H9 (cell line): ENCODE results near the gene KCNAB1. TPM values are rescaled to one million over a fixed set of nuclear protein-coding genes. Genes with fewer than 3 reads are reported as not detected.

Source experiments
- DNase-seq: peaks from one replicate; pipeline ENCODE4 v3.0.0-alpha.2; 2017
- H2AFZ ChIP-seq: one replicate; pipeline ENCODE4 v1.6.1; 2013; ENCODE audit warnings: mild to moderate bottlenecking, low read length, control low read depth, moderate library complexity
- H2AK5ac ChIP-seq: 2 replicates; pipeline ENCODE4 v1.6.1; 2013; ENCODE audit warnings: low read length, control low read depth, mixed read lengths; ENCODE audit not compliant: insufficient read length
- H2BK120ac ChIP-seq: one replicate; pipeline ENCODE4 v1.6.1; 2013; ENCODE audit warnings: low read depth, mild to moderate bottlenecking, low read length, control low read depth, inconsistent platforms; ENCODE audit not compliant: poor library complexity, severe bottlenecking
- H2BK12ac ChIP-seq: 2 replicates; pipeline ENCODE4 v1.6.1; 2013; ENCODE audit warnings: low read length, control low read depth, mixed read lengths, low read depth; ENCODE audit not compliant: insufficient read length
- H2BK15ac ChIP-seq: 2 replicates; pipeline ENCODE4 v1.6.1; 2013; ENCODE audit warnings: low read depth, low read length, control low read depth
- H2BK20ac ChIP-seq: one replicate; pipeline ENCODE4 v1.6.1; 2013; ENCODE audit warnings: low read depth, mild to moderate bottlenecking, low read length, control low read depth, inconsistent platforms; ENCODE audit not compliant: poor library complexity, severe bottlenecking
- H2BK5ac ChIP-seq: 2 replicates; pipeline ENCODE4 v1.6.1; 2013; ENCODE audit warnings: low read length, control low read depth, mixed read lengths; ENCODE audit not compliant: insufficient read length
- H3K14ac ChIP-seq: 2 replicates; pipeline ENCODE4 v1.6.1; 2013; ENCODE audit warnings: low read length, control low read depth; ENCODE audit not compliant: insufficient read depth
- H3K18ac ChIP-seq: 2 replicates; pipeline ENCODE4 v1.6.1; 2013; ENCODE audit warnings: low read depth, mild to moderate bottlenecking, mixed read lengths, low read length, control low read depth; ENCODE audit not compliant: insufficient read length
- H3K23ac ChIP-seq: 2 replicates; pipeline ENCODE4 v1.6.1; 2013; ENCODE audit warnings: low read length, control low read depth, mixed read lengths, low read depth; ENCODE audit not compliant: insufficient read length
- H3K23me2 ChIP-seq: 2 replicates; pipeline ENCODE4 v1.6.1; 2013; ENCODE audit warnings: low read depth, mild to moderate bottlenecking, mixed read lengths, low read length, control low read depth; ENCODE audit not compliant: insufficient read length, poor library complexity, severe bottlenecking
- H3K27ac ChIP-seq: 2 replicates; pipeline ENCODE4 v1.5.1; 2013; ENCODE audit warnings: low read length, control low read depth, mixed read lengths, low read depth; ENCODE audit not compliant: insufficient read length
- H3K27me3 ChIP-seq: 2 replicates; pipeline ENCODE4 v1.6.1; 2013; ENCODE audit warnings: low read length, control low read depth, inconsistent platforms; ENCODE audit not compliant: insufficient read depth
- H3K4ac ChIP-seq: 2 replicates; pipeline ENCODE4 v1.6.1; 2013; ENCODE audit warnings: low read depth, mild to moderate bottlenecking, control low read depth, inconsistent platforms, low read length, moderate library complexity
- H3K4me1 ChIP-seq: 2 replicates; pipeline ENCODE4 v1.6.1; 2013; ENCODE audit warnings: low read length, control low read depth, inconsistent platforms; ENCODE audit not compliant: insufficient read depth
- H3K4me2 ChIP-seq: 2 replicates; pipeline ENCODE4 v1.6.1; 2013; ENCODE audit warnings: low read length, control low read depth, mixed read lengths; ENCODE audit not compliant: insufficient read length, insufficient read depth
- H3K56ac ChIP-seq: 2 replicates; pipeline ENCODE4 v1.6.1; 2013; ENCODE audit warnings: low read depth, mild to moderate bottlenecking, mixed read lengths, low read length, control low read depth; ENCODE audit not compliant: insufficient read length
- H3K79me1 ChIP-seq: 2 replicates; pipeline ENCODE4 v1.6.1; 2013; ENCODE audit warnings: low read depth, mild to moderate bottlenecking, moderate library complexity, low read length, control low read depth, inconsistent platforms; ENCODE audit not compliant: insufficient read depth, poor library complexity, severe bottlenecking
- H3K79me2 ChIP-seq: 2 replicates; pipeline ENCODE4 v1.6.1; 2013; ENCODE audit warnings: low read length, control low read depth, inconsistent platforms; ENCODE audit not compliant: insufficient read depth
- H3K9ac ChIP-seq: 2 replicates; pipeline ENCODE4 v1.6.1; 2013; ENCODE audit warnings: low read length, control low read depth, mixed read lengths; ENCODE audit not compliant: insufficient read length; ENCODE audit errors: extremely low read depth
- H3K9me3 ChIP-seq: one replicate; pipeline ENCODE4 v1.6.1; 2013; ENCODE audit warnings: low read depth, low read length, inconsistent platforms; ENCODE audit not compliant: control insufficient read depth
- H3T11ph ChIP-seq: one replicate; pipeline ENCODE4 v1.6.1; 2013; ENCODE audit warnings: mild to moderate bottlenecking, low read length, control low read depth, inconsistent platforms
- H4K20me1 ChIP-seq: one replicate; pipeline ENCODE4 v1.6.1; 2013; ENCODE audit not compliant: control insufficient read depth, insufficient read length, insufficient read depth
- H4K5ac ChIP-seq: 2 replicates; pipeline ENCODE4 v1.6.1; 2013; ENCODE audit warnings: low read depth, mild to moderate bottlenecking, mixed read lengths, low read length, control low read depth; ENCODE audit not compliant: insufficient read length
- H4K8ac ChIP-seq: replicated peaks from 2 replicates; pipeline ENCODE4 v1.6.1; 2013; ENCODE audit warnings: low read length, control low read depth, mixed read lengths, low read depth; ENCODE audit not compliant: insufficient read length
- H4K91ac ChIP-seq: 2 replicates; pipeline ENCODE4 v1.6.1; 2013; ENCODE audit warnings: low read depth, mild to moderate bottlenecking, moderate library complexity, mixed read lengths, low read length, control low read depth; ENCODE audit not compliant: insufficient read length
- H3K27ac Mint-ChIP-seq, 3 experiments: 2 replicates in 2 of 3; 3 replicates in 1 of 3; pipeline ENCODE4 v1.8.0; 2020 to 2021; ENCODE audit warnings: mixed read lengths in 3 of 3, mild to moderate bottlenecking in 1 of 3, moderate library complexity in 1 of 3
- H3K27me3 Mint-ChIP-seq: 2 replicates; pipeline ENCODE4 v1.8.0; 2021; ENCODE audit warnings: low read depth, mild to moderate bottlenecking, moderate library complexity, mixed read lengths
- H3K36me3 Mint-ChIP-seq, 3 experiments: 2 replicates in 2 of 3; 3 replicates in 1 of 3; pipeline ENCODE4 v1.8.0; 2020 to 2021; ENCODE audit warnings: low read depth in 3 of 3, mixed read lengths in 3 of 3; ENCODE audit not compliant: insufficient read depth in 1 of 3
- H3K4me1 Mint-ChIP-seq, 2 experiments: 2 replicates each; pipeline ENCODE4 v1.8.0; 2020; ENCODE audit warnings: mixed read lengths in 2 of 2
- H3K4me3 Mint-ChIP-seq, 2 experiments: 2 replicates in 1 of 2; 3 replicates in 1 of 2; pipeline ENCODE4 v1.8.0; 2020 to 2021; ENCODE audit warnings: mild to moderate bottlenecking in 2 of 2, mixed read lengths in 2 of 2, moderate library complexity in 1 of 2
- H3K9me3 Mint-ChIP-seq, 2 experiments: 2 replicates in 1 of 2; 3 replicates in 1 of 2; pipeline ENCODE4 v1.8.0; 2020; ENCODE audit warnings: mild to moderate bottlenecking in 2 of 2, mixed read lengths in 2 of 2, moderate library complexity in 1 of 2
- CTCF ChIP-seq: fragments of 200-600 bp; sonication (generic); conservative IDR thresholded peaks from 3 replicates; pipeline ENCODE4 v1.8.0; 2021; ENCODE audit warnings: antibody characterized with exemption, mild to moderate bottlenecking
- WGBS: extraction: QIAGEN DNeasy Blood & Tissue Kit; methylation state at CpG from one replicate; pipeline ENCODE4 v1.1.7; 2013; ENCODE audit warnings: missing lambda C conversion rate, low lambda C conversion rate, mixed read lengths; ENCODE audit not compliant: insufficient read length; ENCODE audit errors: extremely low coverage; 5-methylcytosine and 5-hydroxymethylcytosine counted together
- total RNA-seq: library from RNA; stranded (reverse); gene quantifications from 2 replicates; pipeline ENCODE4 v1.2.1, GENCODE V29; 2021

Gene KCNAB1
- total RNA-seq, 1 experiment from 2014 or later: 3.7 TPM

GRCh38 chr3:156330415-156330814 is 210.0 kb downstream of the KCNAB1 start:
- H3K4me3 Mint-ChIP-seq: no peak overlapping the region
- H3K9me3 Mint-ChIP-seq: no peaks in the 10 kb centered on the region
- H3K79me2 ChIP-seq: no peaks in the 10 kb centered on the region
- no peak overlapping the region for H4K91ac ChIP-seq
- H3K27ac Mint-ChIP-seq: no peak overlapping the region
- no peak overlapping the region for H3K14ac ChIP-seq
- H3K27me3 Mint-ChIP-seq: peaks cover 3% of the 10 kb centered on the region; the same call in 1 of the 2 replicates
- no peaks in the 10 kb centered on the region for H3K9me3 ChIP-seq
- H2BK15ac ChIP-seq: no peak overlapping the region
- H3K9ac ChIP-seq: no peak overlapping the region
- TF ChIP-seq CTCF: no peak
- no peaks in the 10 kb centered on the region for H3K27me3 ChIP-seq
- no peak overlapping the region for H3K27ac ChIP-seq
- H3K4ac ChIP-seq: no peak overlapping the region
- WGBS: no CpG with 5 or more reads among the region's 2 CpGs
- H3K23me2 ChIP-seq: no peaks in the 10 kb centered on the region
- H3K79me1 ChIP-seq: no peaks in the 10 kb centered on the region
- no peak overlapping the region for H3T11ph ChIP-seq
- H2BK120ac ChIP-seq: no peak overlapping the region
- H3K4me2 ChIP-seq: no peak overlapping the region
- H2AK5ac ChIP-seq: no peak overlapping the region
- H3K56ac ChIP-seq: no peak overlapping the region
- peaks cover 13 to 15% of the 10 kb centered on the region in 2 experiments for H3K4me1 Mint-ChIP-seq
- peaks cover 4% of the 10 kb centered on the region; the same call in 1 of the 2 replicates for H3K4me1 ChIP-seq
- H4K20me1 ChIP-seq: no peaks in the 10 kb centered on the region
- no peak for DNase-seq
- no peak overlapping the region for H2AFZ ChIP-seq
- H3K18ac ChIP-seq: no peak overlapping the region
- H2BK20ac ChIP-seq: no peak overlapping the region
- no peak overlapping the region for H2BK5ac ChIP-seq
- no peaks in the 10 kb centered on the region for H3K36me3 Mint-ChIP-seq
- H3K23ac ChIP-seq: no peak overlapping the region
- no peak overlapping the region for H2BK12ac ChIP-seq
- H4K8ac ChIP-seq: no peak overlapping the region
- no peak overlapping the region for H4K5ac ChIP-seq
